ENCODE measurements around the gene GAPT. TPM values are rescaled to one million over a fixed set of nuclear protein-coding genes. Genes with fewer than 3 reads are reported as not detected.
A peak's percentile ranks its signal among the peaks of the same experiment; 100 is the strongest.

GAPT gene
- polyA plus RNA-seq, 2 of the 4 experiments (the other 2 are of a cell fraction) = not detected

DNA sequence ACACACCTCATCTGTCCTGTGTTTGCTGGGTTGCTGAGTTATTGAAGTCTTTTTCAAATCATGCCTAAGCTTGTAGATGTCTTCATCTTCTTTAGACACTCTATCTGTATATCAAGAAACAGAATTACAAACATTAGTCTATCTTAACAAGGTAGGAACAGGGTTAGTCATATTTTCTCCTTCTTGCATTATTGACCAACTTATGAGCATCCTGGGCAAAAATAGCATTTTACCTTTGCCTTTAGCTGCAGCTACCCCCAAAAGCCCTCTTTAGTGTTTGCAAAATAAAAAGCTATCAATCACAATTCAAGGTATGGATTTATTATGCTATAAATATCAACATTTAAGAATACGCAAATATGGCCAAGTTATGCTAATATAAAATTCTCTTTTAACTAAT is 34.7 kb upstream of the GAPT start:
- peak overlapping the region; percentile 91 for H3K4me3 ChIP-seq
- peak overlapping the region; percentile 96 to 100 for H3K27ac ChIP-seq
- peak overlapping the region; percentile 67 for H3K4me2 ChIP-seq
- ATAC-seq (no peak), DNase-seq (ENCODE audit: low read depth in 1 of 2, low spot score in 1 of 2) (no peak), FAIRE-seq (peak; percentile 83)
- H3K9me3 ChIP-seq = no peaks in the 10 kb centered on the region
- no peak for TF ChIP-seq NR3C1 (IDR thresholded peaks at IDR 0.05)
- no peak for TF ChIP-seq HOXB5 (CRISPR knock-in tag; IDR thresholded peaks at IDR 0.05)
- peaks cover 45% of the 10 kb centered on the region for H3K4me1 ChIP-seq
- 40% methylated on average over 1 of the region's 1 CpG for WGBS (ENCODE audit: missing lambda C conversion rate)
- CTCF ChIA-PET = interaction anchor here (1.0 to 2.8 kb wide), 7 partner anchors 23 to 1159 kb away, joined by 3 to 15 read pairs (median 4); no protein-coding TSS in a partner anchor
- POLR2A ChIA-PET = interaction anchor here (0.8 to 2.3 kb wide), 5 partner anchors 10 to 568 kb away, joined by 3 to 8 read pairs (median 6); no protein-coding TSS in a partner anchor

DNA sequence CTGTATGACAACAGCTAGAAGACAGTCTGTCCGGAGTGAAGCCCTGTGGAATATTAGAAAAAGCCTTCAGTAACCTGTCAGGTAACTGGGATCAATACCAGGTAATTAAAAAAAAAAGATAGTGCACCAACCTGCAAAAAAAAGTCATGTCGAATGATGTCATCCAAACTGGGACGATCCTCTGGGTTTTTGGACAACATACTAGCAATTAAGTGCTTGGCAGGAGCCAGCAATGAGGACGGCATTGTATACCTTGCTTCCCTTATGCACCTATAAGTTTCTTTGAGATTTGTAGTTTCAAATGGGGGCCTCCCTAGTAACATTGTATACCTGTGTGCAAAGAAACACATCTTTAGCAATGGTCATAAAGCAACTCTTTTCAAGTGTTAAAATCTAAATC is 34.2 kb upstream of the GAPT start:
- ATAC-seq (no peak), FAIRE-seq (no peak), DNase-seq (ENCODE audit: low read depth in 1 of 2, low spot score in 1 of 2) (no peak)
- Histone ChIP-seq H3K27ac (peak overlapping the region; percentile 96 to 100; a peak in 5 of 6 replicates), H3K9me3 (no peaks in the 10 kb centered on the region), H3K4me2 (peak overlapping the region; percentile 67), H3K4me1 (peaks cover 50% of the 10 kb centered on the region), H3K4me3 (peak overlapping the region; percentile 91)
- TF ChIP-seq NR3C1 (IDR thresholded peaks at IDR 0.05) = no peak
- no peak for TF ChIP-seq CHD4 (IDR thresholded peaks at IDR 0.05; ENCODE audit: borderline replicate concordance)
- no peak for TF ChIP-seq KDM1A (IDR thresholded peaks at IDR 0.05; ENCODE audit: low read depth)
- ChIA-PET CTCF (interaction anchor here (1.5 to 2.8 kb wide), 4 partner anchors 269 to 678 kb away, joined by 4 to 15 read pairs (median 13); no protein-coding TSS in a partner anchor), POLR2A (interaction anchor here (1.2 to 2.3 kb wide), 4 partner anchors 11 to 569 kb away, joined by 6 to 8 read pairs (median 6); no protein-coding TSS in a partner anchor)
- WGBS (ENCODE audit: missing lambda C conversion rate) = 6% methylated on average over 4 of the region's 4 CpGs

DNA sequence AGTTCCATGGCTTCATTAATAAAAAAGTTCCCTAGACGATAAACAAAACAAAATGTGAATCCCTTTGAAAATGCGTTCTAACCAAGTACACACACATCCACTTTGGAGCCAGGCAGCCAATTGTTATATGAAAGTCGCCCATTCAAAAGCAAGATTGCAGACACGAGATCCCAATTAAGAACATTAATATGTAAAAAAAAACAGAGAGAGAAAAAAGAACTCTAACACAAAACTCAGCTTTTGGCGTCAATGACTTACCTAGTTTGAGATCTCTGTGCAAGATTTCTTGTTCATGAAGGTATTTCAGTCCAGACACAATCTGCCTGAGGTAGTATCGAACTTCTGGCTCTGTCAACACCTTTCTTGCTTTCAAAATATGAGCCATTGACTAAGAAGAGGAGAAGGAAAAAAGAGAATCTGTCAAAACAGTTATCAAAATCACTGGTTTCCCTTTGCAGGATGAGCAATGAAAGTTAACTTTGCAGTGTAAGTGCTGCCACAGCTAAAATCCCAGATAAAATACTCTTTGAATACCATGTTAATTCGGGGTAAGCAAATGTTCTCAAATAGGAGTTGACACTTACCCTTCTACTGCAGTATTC is 33.0 kb upstream of the GAPT start:
- Histone ChIP-seq H3K27ac (peak overlapping the region; percentile 96 to 100), H3K4me1 (peaks cover 43% of the 10 kb centered on the region), H3K9me3 (no peaks in the 10 kb centered on the region), H3K4me2 (peak overlapping the region; percentile 67), H3K4me3 (peak overlapping the region; percentile 91)
- under 1% methylated on average over 7 of the region's 7 CpGs for WGBS (ENCODE audit: missing lambda C conversion rate)
- FAIRE-seq = peak; percentile 83
- no peak for ATAC-seq
- CTCF ChIA-PET = interaction anchor here (1.4 to 10.0 kb wide), 7 partner anchors 18 to 1161 kb away, joined by 3 to 149 read pairs (median 25); no protein-coding TSS in a partner anchor
- no peak for DNase-seq (ENCODE audit: low read depth in 1 of 2, low spot score in 1 of 2)
- POLR2A ChIA-PET = interaction anchor here (0.6 to 4.6 kb wide), 15 partner anchors 48 to 1160 kb away, joined by 3 to 58 read pairs (median 5); no protein-coding TSS in a partner anchor
- TF ChIP-seq JUN (IDR thresholded peaks at IDR 0.05) (no peak), CBX8 (IDR thresholded peaks at IDR 0.05) (no peak), HOXB5 (CRISPR knock-in tag; IDR thresholded peaks at IDR 0.05) (no peak), CEBPB (IDR thresholded peaks at IDR 0.05) (no peak), ESRRA (IDR thresholded peaks at IDR 0.05; ENCODE audit: borderline replicate concordance, low read length) (no peak), TFCP2L1 (CRISPR knock-in tag; IDR thresholded peaks at IDR 0.05) (no peak), ZFP36 (IDR thresholded peaks at IDR 0.05; ENCODE audit: borderline replicate concordance, partially characterized antibody) (no peak), RAD21 (conservative IDR thresholded peaks at IDR 0.05 in 1 of 2, IDR thresholded peaks at IDR 0.05 in 1 of 2) (no peak), RARB (CRISPR knock-in tag; IDR thresholded peaks at IDR 0.05) (no peak), HDAC2 (IDR thresholded peaks at IDR 0.05) (no peak), ATOH8 (CRISPR knock-in tag; IDR thresholded peaks at IDR 0.05; ENCODE audit: low read depth) (no peak), HOXB13 (CRISPR knock-in tag; IDR thresholded peaks at IDR 0.05; ENCODE audit: low read depth) (no peak)
- TF ChIP-seq, protein P1, sequence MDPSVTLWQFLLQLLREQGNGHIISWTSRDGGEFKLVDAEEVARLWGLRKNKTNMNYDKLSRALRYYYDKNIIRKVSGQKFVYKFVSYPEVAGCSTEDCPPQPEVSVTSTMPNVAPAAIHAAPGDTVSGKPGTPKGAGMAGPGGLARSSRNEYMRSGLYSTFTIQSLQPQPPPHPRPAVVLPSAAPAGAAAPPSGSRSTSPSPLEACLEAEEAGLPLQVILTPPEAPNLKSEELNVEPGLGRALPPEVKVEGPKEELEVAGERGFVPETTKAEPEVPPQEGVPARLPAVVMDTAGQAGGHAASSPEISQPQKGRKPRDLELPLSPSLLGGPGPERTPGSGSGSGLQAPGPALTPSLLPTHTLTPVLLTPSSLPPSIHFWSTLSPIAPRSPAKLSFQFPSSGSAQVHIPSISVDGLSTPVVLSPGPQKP (IDR thresholded peaks at IDR 0.05; ENCODE audit: low read depth, low read length) = no peak
- TF ChIP-seq, protein P2, sequence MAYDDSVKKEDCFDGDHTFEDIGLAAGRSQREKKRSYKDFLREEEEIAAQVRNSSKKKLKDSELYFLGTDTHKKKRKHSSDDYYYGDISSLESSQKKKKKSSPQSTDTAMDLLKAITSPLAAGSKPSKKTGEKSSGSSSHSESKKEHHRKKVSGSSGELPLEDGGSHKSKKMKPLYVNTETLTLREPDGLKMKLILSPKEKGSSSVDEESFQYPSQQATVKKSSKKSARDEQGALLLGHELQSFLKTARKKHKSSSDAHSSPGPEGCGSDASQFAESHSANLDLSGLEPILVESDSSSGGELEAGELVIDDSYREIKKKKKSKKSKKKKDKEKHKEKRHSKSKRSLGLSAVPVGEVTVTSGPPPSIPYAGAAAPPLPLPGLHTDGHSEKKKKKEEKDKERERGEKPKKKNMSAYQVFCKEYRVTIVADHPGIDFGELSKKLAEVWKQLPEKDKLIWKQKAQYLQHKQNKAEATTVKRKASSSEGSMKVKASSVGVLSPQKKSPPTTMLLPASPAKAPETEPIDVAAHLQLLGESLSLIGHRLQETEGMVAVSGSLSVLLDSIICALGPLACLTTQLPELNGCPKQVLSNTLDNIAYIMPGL (CRISPR knock-in tag; IDR thresholded peaks at IDR 0.05; ENCODE audit: borderline replicate concordance) = no peak

All from A549 (cell line).